ENCODE results near the gene LRMDA.
"Not testable (repeated sequence)": the region's sequence is repeated elsewhere in the genome, so short reads cannot be mapped to it uniquely, and the experiment has no call there.

Gene LRMDA

DNA sequence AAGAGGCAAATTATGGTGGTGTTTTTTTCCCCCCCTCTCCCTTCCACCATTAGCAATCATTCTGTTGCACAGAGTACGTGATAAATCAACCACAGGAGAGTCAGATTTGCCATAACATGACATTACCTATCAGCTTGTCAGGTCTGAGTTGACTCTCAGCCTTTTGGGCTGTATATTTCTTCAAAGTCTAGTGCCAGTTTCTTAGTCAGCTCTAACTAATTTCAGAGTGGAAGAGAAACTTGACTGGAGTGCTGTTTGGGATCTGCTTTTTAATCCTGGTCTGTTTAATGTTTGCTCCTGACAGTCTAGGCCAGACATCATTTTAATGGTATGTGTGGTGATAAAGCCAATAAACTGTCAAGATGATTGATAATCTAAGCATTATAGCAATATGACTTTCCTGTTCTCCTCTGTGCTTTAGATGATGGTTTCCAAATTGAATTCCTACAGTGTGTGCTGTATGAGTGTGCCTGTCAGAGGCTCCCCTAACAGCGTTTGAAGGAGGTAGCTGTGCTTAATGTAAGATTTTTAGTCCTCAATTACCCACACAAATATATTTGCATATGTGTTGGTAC, 76.9 kb downstream of the LRMDA start:
- DNase-seq (ENCODE audit: low read depth): peak; percentile 6

DNA sequence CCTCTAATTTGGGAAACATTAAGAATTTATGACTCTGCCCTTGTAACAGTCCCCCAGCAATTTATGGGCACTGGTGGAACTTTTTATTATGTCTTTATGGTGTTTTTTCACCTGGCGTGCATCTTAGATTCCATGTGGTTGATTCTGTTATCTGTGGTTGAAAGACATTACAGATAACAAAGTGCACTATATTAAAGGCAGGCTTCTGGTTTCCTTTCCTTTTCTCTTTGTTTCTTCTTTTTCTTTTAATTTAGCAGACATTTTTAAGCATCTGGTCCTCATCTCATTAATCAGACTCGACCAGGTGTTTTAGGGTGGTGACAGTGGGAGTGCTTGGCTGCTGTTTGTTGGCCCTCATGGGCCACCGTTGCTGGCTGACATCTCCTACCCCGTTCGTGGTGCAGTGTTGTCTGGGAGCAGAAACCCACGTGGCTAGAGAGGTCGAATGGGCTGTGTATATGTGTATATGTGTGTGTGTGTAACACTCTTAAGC, 77.4 kb downstream of the LRMDA start:
- no peak for DNase-seq (ENCODE audit: low read depth)

DNA sequence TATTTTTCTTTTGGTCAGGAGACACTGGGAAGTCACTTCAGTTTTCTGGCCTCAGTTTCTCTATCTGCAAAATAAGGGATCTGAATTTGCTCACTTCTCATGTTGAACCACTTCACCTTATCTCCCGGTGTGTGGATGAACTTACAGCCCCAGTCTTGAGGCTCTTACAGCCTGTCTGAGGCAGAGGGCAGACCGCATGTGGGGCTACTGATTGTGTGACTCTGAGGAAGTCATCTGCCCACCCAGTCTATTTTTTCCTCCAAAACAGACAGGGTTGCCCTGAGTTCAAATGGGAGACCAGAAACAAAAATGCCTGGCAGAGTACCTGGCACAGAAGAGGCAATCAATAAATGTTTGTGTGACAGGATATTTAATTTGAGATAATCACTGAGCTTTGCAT, 78.3 kb downstream of the LRMDA start:
- DNase-seq (ENCODE audit: low read depth): no peak

DNA sequence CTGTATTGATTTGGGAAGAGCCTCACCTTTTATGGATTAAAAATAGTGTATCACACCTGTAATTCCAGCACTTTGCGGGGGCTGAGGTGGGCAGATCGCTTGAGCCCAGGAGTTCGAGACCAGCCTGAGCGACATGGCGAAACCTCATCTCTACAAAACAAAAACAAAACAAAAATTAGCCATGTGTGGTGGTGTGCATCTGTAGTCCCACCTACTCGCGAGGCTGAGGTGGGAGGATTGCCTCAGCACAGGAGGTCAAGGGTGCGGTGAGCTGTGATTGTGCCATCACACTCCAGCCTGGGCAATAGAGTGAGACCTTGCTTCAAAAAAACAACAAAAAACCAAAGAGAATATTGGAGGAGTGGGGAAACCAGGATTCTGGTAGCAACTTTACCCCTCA, 79.6 kb downstream of the LRMDA start:
- DNase-seq (ENCODE audit: low read depth): no peak

DNA sequence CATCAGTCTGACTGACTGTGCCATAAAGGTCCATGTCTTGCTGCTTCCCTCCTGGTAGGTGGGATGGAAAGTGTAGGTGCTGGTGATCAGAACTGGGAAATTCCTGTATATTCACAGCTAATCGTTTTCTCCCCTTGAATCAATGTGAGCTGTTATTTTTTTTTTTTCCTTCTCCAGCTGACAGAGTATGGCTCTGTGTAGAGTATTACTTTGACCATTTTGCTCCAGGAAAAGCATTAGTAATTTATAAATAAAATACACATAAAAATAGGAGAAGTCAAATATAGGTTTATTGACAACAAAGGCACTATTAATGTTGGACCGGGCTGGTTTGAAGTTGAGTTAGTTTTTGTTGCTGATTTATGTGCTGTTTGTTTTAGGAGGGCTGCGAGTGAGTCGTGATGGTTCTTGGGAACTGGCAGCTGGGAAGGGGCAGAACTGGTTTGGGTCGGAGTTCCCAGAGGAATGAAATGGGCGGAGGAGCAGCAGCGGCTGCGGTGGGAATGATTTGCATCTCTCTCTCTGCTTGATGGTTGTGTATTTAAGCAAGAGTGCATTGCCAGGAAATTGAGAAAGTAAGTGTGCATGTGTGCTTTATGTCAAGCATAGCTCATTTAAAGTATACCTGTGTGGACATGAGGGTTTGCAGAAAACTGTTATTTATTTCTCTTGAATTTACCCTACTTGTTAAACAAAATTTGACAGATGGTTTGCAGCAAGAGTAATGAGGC, 80.9 kb downstream of the LRMDA start:
- no peak for DNase-seq (ENCODE audit: low read depth)

GRCh38 chr10:75513292-75513885, 82.0 kb downstream of the LRMDA start:
- DNase-seq (ENCODE audit: low read depth): no peak

DNA sequence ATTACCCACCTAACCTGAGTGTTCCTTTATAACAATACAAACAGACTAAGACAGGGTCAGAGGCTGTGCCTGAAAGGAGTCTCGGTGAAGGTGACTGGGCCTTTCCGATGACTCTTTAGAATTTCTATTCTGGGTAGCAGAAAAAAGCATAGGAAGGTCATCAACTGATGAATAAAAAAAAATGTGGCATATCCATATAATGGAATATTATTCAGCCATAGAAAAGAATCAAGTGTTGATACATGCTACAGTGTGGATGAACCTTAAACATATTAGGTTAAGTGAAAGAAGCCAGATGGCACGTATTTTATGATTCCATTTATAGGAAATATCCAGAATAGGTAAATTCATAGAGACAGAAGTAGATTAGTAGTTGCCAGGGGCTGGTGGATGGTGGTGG, 83.4 kb downstream of the LRMDA start:
- DNase-seq (ENCODE audit: low read depth): no peak

GRCh38 chr10:75516154-75516553, 84.7 kb downstream of the LRMDA start:
- not testable (repeated sequence) for DNase-seq (ENCODE audit: low read depth)

GRCh38 chr10:75519213-75519612, 87.8 kb downstream of the LRMDA start:
- not testable (repeated sequence) for DNase-seq (ENCODE audit: low read depth)

DNA sequence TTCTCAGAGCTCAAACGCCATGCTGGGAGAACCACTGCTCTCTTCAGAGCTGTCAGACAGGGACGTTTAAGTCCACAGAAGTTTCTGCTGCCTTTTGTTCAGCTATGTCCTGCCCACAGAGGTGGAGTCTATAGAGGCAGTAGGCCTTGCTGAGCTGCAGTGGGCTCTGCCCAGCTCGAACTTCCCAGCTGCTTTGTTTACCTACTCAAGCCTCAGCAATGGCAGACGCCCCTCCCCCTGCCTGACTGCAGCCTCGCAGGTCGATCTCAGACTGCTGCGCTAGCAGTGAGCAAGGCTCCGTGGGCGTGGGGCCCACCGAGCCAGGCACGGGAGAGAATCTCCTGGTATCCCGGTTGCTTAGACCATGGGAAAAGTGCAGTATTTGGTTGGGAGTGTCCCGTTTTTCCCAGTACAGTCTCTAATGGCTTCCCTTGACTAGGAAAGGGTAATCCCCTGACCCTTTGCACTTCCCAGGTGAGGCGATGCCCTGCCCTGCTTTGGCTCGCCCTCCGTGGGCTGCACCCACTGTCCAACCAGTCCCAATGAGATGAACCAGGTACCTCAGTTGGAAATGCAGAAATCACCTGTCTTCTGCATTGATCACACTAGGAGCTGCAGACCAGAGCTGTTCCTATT, 89.9 kb downstream of the LRMDA start:
- not testable (repeated sequence) for DNase-seq (ENCODE audit: low read depth)

- DNase-seq (ENCODE audit: low read depth): no peak
These were observed 93.6 kb downstream of the LRMDA start for GRCh38 chr10:75525067-75525466.

GRCh38 chr10:75525646-75526045, 94.2 kb downstream of the LRMDA start:
- DNase-seq (ENCODE audit: low read depth): no peak

DNA sequence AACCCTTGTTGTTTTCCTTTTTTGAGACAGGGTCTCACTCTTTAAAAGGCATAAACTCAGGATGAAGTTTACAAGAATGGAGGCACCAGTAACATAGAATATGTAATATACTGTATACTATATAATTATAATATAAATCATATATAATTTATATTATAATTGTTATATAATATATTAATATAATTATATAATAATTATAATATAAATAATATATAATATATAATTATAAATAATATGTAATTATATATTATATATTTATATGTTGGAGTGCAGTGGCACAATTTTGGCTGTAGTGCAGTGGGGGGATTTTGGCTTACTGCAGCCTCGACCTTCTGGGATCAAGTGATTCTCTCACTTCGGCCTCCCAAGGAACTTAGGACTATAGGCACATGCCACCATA, 96.1 kb downstream of the LRMDA start:
- no peak for DNase-seq (ENCODE audit: low read depth)

DNA sequence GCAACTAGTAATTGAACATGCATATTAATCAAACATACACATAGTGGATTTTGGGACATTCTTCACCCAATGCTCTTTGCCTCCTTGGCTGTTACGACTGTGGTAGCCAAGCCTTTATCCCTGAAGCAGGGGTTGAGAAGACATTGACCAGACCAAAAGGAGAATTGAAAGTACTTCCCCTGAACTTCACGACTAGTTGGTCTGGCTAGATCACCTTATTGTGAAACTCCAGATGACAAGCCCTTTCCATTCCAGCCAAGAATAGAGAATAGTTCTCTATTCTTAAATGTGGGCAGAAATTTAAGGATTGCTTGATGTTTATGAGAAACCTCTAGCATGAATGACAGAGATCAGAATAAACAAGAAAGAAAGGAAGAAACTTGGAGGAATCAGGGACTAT, 97.0 kb downstream of the LRMDA start:
- DNase-seq (ENCODE audit: low read depth): no peak

- DNase-seq (ENCODE audit: low read depth): peak; percentile 23
These were observed 98.9 kb downstream of the LRMDA start for GRCh38 chr10:75530299-75530698.

DNA sequence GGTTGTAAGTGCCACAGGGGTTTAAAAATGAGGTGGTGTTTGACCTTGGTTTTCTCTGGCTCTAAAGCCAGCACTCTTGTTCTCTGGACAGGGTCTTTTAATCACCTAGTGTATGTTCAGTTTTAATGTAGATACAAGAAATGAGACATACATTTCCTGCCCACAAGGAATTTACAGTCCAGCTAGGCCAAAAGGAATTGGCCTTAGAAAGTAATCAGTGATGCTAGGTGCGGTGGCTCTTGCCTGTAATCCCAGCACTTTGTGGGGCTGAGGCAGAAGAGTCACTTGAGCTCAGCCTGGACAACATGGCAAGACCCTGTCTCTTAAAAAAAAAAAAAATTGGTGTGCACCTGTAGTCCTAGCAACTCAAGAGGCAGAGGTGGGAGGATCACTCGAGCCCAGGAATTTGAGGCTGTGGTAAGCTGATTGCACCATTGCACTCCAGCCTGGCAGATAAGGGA, 100.2 kb downstream of the LRMDA start:
- peak; percentile 3 for DNase-seq (ENCODE audit: low read depth)

DNA sequence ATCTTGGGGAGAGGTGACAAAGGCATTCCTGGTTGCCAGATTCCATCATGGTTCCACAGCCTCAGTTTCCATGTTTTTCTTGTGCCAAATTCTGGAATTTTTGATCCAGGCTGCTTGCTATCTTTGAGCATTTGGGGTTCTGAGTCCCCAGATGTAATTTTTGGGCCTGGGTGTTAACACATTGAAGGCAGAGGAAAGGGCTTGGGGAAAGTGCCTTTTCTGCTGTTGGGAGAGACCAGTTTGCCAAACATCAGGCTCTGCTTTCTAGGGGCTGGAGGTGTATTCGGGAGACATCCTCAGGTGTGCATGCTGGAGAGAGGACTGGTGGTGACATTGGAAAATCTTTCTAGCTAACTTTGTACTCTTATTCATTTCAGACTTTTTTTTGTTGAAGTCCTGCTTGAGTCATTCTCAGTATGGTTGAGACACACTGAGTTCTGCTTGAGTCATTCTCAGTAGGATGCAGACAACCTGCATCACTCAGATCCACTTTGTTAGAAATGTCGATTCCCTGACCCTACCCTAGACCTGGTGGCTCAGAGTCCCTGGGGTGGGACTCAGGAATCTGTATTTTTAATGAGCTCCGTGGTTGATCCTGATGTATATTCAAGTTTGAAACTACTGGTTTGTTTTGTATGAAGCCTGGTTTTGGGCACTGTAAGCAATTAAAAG, 101.0 kb downstream of the LRMDA start:
- DNase-seq (ENCODE audit: low read depth): peak; percentile 40

GRCh38 chr10:75538144-75538543, 106.7 kb downstream of the LRMDA start:
- no peak for DNase-seq (ENCODE audit: low read depth)

DNA sequence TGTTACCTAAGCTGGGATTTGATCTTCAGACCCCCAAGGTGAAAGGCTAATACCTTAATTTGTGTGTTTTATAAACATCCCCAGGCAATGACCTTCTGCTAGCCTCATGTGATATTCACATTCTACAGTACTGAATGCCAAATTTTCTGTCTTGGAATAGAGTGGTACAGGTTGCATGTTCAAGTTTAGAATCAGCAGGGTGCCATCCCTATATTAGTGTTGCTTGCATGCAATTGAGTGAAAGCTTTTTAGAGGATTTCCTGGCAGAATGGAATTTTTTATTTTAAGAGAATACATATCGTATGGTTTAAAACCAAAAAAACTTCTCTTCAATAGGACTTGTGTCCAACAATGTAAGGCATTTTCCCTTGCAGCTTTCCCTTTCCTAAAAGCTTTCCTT, 107.3 kb downstream of the LRMDA start:
- DNase-seq (ENCODE audit: low read depth): no peak

DNA sequence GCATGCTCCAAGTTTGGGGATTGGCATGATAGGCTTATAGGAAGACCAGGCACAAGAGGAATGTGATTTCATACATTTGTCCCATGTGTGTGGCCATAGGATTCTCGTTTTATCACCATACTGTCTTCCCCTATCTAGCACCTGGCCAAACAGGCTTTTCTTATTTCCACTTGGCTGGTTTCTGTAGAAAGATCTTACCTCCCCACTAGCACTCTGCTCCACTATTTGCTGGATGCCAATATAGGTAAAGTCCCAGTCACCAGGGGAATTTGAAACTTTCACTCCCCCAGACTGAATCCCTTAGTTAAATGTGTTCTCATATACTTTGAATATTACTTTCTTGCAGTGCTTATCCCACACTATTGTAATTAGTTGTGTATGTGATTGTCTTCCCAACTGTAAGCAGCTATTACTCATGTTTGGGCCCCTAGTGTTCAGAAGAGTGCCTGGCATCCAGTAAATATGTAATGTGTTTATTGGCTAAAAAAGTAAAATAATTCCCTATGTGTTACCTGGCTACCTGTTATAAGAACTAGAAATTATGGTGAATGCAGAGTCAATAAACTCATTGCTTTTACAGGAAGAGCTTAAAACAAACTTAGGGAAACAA, 109.0 kb downstream of the LRMDA start:
- DNase-seq (ENCODE audit: low read depth): no peak

GRCh38 chr10:75540981-75541380, 109.6 kb downstream of the LRMDA start:
- DNase-seq (ENCODE audit: low read depth): no peak

- no peak for DNase-seq (ENCODE audit: low read depth)
These were observed 110.0 kb downstream of the LRMDA start for GRCh38 chr10:75541411-75541810.

Measured in ELR (cell line).